Activated CD4-positive, alpha-beta memory T cell treated with anti-CD3 and anti-CD28 coated beads, Interleukin-2, amount 10 ng/mL, durations not matched to agents 7 days and 5 days (primary cell): ENCODE data around the gene KCP. TPM values are rescaled to one million over a fixed set of nuclear protein-coding genes. Genes with fewer than 3 reads are reported as not detected.
"Not testable (repeated sequence)": the region's sequence is repeated elsewhere in the genome, so short reads cannot be mapped to it uniquely, and the experiment has no call there.

Experiments used
- CTCF ChIA-PET: fragments of 350-600 bp; sonication (Branson Sonifier 250); formaldehyde crosslinking; loops from one replicate; lab custom pipeline; 2021; ENCODE audit warnings: antibody characterized with exemption, inconsistent platforms; lab: Charles Lee
- POLR2A ChIA-PET: fragments of 350-600 bp; sonication (Branson Sonifier 250); formaldehyde crosslinking; loops from one replicate; lab custom pipeline; 2021; ENCODE audit warnings: antibody characterized with exemption; lab: Charles Lee
- DNase-seq: peaks from one replicate; pipeline ENCODE4 v3.0.0-alpha.2; 2020
- H3K27ac Mint-ChIP-seq: one replicate; pipeline ENCODE4 v1.8.0; 2021; ENCODE audit warnings: mild to moderate bottlenecking, mixed read lengths
- H3K27me3 Mint-ChIP-seq: one replicate; pipeline ENCODE4 v1.8.0; 2021; ENCODE audit warnings: mixed read lengths
- H3K36me3 Mint-ChIP-seq: one replicate; pipeline ENCODE4 v1.8.0; 2021; ENCODE audit warnings: low read depth, mixed read lengths
- H3K4me1 Mint-ChIP-seq: one replicate; pipeline ENCODE4 v1.8.0; 2021; ENCODE audit warnings: mixed read lengths
- H3K4me3 Mint-ChIP-seq: one replicate; pipeline ENCODE4 v1.8.0; 2021; ENCODE audit warnings: mild to moderate bottlenecking, mixed read lengths
- H3K9me3 Mint-ChIP-seq: one replicate; pipeline ENCODE4 v1.8.0; 2021; ENCODE audit warnings: mixed read lengths
- total RNA-seq, 2 experiments: library from RNA; stranded (reverse); gene quantifications; one replicate each; pipeline ENCODE4 v1.2.3, GENCODE V29; 2021

The KCP gene
- total RNA-seq, 2 experiments from 2014 or later: 0.20 to 0.33 TPM

DNA sequence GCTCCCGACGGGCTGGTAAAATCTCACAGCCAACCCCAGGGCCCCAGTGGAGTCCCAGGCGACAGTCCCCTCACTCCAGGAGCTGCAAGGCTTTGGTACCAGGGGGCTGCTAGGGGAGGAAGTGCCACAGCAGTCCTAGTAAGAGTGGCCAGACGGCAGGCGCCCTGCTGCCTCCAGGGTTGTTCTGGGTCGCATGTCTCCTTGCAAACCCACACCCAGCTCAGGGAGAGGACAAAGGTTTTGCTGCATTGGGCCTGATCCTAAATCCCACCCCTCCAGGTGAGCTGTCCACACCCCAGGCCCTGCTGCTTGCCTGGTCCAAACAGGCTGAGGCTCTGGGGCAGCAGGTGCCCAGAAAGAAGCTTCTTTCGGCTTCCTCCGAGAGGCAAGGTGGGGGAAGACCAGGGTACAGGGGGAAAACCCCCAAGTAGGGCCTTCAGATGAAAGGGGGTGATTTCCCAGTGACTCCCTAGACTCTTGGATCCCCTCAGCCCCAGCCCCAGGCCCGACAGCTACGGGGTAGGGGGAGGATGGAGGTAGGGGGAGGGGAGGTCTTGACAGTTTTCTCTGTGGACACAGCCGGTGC is 4.2 kb upstream of the KCP start:
- Mint-ChIP-seq H3K4me3 (no peak overlapping the region), H3K36me3 (no peaks in the 10 kb centered on the region), H3K4me1 (peaks cover 4% of the 10 kb centered on the region), H3K9me3 (no peaks in the 10 kb centered on the region), H3K27ac (no peak overlapping the region), H3K27me3 (peaks cover 58% of the 10 kb centered on the region)
- POLR2A ChIA-PET: no interaction called here
- CTCF ChIA-PET: no interaction called here
- no peak for DNase-seq

DNA sequence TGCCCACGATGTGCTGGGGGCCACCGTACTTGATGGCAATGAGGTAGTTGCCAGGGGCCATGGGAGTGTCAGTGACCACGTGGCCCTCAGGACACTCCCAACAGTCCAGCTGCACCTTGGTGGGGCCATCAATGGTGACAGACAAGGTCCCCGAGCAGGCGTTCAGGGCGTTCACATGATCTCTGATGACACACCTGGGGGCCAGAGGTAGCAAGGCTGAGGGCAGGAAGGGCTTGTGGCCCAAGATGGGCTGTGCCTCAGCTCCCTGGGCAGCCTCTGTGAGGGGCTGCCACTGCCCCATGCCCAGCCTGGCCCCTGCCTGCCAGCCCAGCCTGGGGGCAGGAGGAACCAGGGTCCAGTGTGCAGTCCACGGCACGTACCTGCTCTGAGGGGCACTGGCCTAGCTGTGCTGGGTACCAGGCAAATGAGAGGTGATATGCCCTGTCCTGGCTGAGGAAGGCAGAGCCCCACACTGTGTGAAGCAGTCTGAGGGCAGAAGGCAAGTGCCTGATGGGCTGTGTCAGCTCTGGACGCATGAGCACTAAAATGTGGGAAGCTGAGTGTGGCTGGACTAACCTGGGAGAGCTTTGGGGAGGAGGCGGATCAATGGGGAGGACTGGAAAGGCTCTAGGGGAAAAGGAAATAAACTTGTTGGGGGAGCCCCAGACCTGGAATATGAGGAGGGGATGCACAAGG is 3.5 kb upstream of the KCP start:
- H3K27me3 Mint-ChIP-seq: peaks cover 60% of the 10 kb centered on the region
- no peak overlapping the region for H3K4me3 Mint-ChIP-seq
- CTCF ChIA-PET: no interaction called here
- POLR2A ChIA-PET: no interaction called here
- H3K36me3 Mint-ChIP-seq: no peaks in the 10 kb centered on the region
- H3K4me1 Mint-ChIP-seq: peaks cover 4% of the 10 kb centered on the region
- no peaks in the 10 kb centered on the region for H3K9me3 Mint-ChIP-seq
- H3K27ac Mint-ChIP-seq: no peak overlapping the region
- no peak for DNase-seq

DNA sequence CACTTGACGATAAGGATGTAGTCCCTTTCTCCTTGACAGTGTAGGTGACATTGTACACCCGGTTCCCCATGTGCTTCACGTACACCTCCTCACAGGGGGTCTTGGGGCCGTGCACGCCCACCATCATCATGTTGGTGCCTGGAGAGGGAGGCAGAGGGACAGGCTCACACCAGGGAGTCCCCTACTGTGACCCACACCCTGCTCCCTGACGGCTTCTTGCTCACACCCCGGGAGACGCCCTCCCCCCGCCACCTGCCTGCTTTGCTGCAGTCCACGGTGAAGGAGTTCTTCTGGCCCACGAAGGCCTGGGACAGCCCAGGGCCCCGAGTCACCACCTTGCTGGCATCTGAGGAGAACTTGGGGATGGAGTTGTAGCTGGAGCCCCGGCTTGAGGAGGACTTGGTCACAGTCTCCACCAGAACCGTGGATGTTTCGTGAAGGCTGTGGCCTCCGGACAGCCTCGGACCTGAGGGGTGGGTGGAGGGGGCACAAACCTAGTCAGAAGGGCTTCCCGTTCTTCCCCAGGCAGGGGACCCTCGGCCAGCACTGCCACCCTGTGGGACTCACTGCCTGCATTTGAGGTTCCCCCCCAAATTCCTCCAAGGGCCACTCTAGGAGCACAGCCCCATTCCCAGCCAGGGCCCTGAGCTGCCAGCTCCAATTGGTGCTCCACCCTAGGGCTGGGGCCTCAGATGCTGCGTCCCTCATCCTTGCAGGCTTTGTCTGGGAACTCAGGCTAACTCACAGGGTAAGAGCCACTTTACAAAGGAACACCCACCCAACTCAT is 2.4 kb upstream of the KCP start:
- CTCF ChIA-PET: not testable (repeated sequence)

DNA sequence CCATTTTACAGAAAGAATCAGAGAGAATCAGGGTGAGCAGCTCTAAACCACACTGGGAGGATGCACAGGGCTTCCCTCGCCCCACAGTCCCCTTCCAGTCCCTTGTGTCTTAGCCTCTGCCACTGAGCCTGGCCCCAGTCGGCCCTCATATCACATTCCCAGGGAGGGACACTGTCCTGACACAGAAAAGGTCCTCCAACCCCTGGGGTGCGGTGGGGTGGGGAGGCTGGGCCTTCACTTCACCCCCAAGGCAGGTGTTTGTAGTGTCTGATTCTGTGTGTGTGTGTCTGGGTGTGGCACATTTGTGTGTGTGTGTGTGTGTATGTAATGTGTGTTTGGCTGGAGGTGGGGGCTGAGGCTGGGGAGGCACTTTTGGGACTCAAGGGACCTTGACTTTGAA is 1.8 kb upstream of the KCP start:
- H3K36me3 Mint-ChIP-seq: no peaks in the 10 kb centered on the region
- H3K27me3 Mint-ChIP-seq: peaks cover 59% of the 10 kb centered on the region
- peaks cover 4% of the 10 kb centered on the region for H3K4me1 Mint-ChIP-seq
- ChIA-PET CTCF (no interaction called here), POLR2A (no interaction called here)
- H3K27ac Mint-ChIP-seq: no peak overlapping the region
- DNase-seq: no peak
- H3K9me3 Mint-ChIP-seq: no peaks in the 10 kb centered on the region
- H3K4me3 Mint-ChIP-seq: no peak overlapping the region

More for the DNA sequence above, 2.4 kb upstream of the KCP start:
- H3K4me1 Mint-ChIP-seq, H3K36me3 Mint-ChIP-seq, H3K4me3 Mint-ChIP-seq, H3K27ac Mint-ChIP-seq, H3K9me3 Mint-ChIP-seq, POLR2A ChIA-PET, DNase-seq: not testable (repeated sequence)
- peaks cover 58% of the 10 kb centered on the region for H3K27me3 Mint-ChIP-seq

DNA sequence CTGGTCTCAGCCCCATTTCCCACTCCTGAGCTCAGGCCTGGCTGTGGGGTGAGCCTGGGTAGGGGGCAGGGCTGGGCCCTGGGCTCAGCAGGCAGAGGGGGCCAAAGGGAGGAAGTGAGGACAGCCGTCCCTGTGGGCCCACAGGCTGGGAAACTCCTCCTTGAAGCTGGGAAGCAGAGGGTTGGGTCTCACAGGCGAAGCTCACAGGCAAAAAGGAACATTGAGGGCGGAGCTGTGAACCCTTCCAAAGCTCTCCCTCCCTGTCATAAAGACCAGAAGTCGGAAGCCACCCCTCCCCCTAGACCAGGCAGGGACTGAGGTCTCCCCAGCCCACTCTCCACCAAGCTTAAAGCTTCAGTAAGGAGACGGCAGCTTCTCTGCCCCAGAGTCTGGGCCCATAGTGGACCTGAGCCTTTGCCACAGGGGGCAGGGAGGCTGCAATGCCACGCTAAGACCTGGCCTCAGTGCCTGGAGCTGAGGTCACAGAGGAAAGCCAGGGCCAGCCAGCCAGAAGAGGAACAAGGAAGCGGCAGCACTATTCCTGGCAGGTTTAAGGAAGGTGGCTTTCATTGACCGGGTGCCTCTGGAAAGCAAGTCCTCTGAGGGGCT is 1.0 kb upstream of the KCP start:
- H3K4me3 Mint-ChIP-seq: no peak overlapping the region
- ChIA-PET CTCF (no interaction called here), POLR2A (interaction anchor here (1.1 kb wide), 1 partner anchor 22 kb away, joined by 3 read pairs; no protein-coding TSS in a partner anchor)
- no peak for DNase-seq
- H3K36me3 Mint-ChIP-seq: no peaks in the 10 kb centered on the region
- H3K4me1 Mint-ChIP-seq: peaks cover 4% of the 10 kb centered on the region
- no peak overlapping the region for H3K27ac Mint-ChIP-seq
- peaks cover 52% of the 10 kb centered on the region for H3K27me3 Mint-ChIP-seq
- no peaks in the 10 kb centered on the region for H3K9me3 Mint-ChIP-seq

DNA sequence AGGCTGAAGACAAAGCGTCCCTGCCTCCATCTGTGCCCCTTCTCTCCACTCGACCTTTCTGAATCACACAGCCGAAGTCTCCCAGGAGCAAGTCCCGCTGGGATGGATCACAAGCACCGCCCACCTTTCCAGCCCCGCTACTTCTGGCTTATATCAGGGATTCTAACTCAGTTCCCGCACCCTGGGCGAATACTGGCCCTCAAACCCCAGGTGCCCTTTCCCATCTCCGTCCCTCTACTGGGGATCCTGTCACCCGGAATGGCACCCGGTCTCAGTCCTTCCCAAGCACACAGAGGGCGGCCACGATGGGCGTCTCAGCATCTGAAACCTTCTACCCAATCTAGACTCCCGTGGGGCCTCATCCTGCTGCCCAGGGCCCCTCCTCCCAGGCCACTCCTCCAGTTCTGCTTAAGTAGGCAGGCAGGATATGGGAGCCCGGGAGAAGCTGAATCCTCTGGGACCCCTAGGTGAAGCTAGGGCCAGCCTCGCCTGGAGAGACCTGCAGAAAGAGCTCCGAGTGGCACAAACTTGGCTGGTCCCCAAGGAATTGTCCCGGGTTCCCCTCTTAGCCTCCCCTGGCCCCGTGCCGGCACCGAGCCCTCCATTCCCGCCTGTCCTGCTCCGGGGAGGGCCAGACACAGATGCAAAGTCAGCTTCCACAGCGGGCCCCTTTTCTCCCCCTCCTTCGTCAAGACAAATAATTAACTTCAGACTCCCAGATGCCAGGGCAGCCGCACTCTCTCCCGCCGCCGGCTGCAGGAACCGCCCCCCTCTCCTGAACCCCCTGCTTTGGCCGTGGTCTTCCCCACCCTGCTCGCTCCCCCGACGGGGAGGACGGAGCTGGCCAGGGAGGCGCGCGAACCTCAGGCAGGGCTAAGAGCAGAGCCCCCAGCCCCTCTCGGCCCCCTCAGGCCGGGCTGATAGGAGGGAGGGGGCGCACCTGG is 612 bp downstream of the KCP start:
- no peak for DNase-seq
- Mint-ChIP-seq H3K27ac (no peak overlapping the region), H3K4me1 (no peaks in the 10 kb centered on the region), H3K27me3 (peaks cover 49% of the 10 kb centered on the region), H3K9me3 (no peaks in the 10 kb centered on the region), H3K36me3 (no peaks in the 10 kb centered on the region), H3K4me3 (no peak overlapping the region)
- POLR2A ChIA-PET: no interaction called here
- CTCF ChIA-PET: no interaction called here

DNA sequence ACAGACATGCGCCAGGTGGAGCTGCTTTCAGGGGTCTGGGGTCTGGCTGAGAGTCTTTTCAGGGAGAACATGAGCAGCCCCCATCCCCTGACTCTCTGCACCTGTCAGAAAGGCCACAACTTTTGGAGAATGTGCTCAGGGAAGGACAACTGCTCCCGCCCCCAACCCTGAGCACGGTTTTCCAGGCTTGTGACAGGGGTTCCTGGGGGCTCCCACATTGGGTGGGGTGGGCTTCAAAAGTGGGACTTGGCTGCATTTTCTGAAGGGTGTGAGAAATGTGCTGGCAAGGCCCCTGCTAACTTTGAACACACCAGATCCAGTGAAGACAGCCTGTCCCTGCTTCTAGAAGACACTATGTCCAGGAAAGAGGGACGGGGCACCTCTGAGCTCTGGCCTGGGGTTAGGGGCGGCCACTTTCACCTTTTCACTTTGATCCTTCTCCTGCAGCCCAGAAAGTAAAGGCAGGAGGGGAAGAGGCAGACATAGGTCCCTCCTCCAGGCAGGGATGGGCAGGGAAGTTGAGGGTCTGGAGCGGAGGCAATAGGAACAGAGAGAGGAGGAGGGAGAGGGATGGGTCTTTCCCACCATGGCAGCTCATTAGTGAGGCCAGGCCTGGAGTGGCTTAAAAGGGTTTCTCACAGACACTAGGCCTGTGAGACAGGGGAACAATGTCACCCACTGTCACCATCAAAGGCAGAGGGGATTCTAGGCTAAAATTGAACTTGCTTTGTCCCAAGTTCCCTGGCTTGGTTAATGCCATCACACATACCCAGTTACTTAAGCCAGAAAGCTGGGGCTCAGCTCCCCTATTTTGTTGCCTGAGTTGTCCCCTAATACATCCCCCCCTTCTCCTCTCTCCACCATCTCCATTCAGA is 1.5 kb downstream of the KCP start:
- Mint-ChIP-seq H3K27ac (no peak overlapping the region), H3K36me3 (no peaks in the 10 kb centered on the region), H3K4me3 (no peak overlapping the region), H3K27me3 (peaks cover 43% of the 10 kb centered on the region), H3K9me3 (no peaks in the 10 kb centered on the region), H3K4me1 (no peaks in the 10 kb centered on the region)
- POLR2A ChIA-PET: no interaction called here
- CTCF ChIA-PET: no interaction called here
- no peak for DNase-seq

DNA sequence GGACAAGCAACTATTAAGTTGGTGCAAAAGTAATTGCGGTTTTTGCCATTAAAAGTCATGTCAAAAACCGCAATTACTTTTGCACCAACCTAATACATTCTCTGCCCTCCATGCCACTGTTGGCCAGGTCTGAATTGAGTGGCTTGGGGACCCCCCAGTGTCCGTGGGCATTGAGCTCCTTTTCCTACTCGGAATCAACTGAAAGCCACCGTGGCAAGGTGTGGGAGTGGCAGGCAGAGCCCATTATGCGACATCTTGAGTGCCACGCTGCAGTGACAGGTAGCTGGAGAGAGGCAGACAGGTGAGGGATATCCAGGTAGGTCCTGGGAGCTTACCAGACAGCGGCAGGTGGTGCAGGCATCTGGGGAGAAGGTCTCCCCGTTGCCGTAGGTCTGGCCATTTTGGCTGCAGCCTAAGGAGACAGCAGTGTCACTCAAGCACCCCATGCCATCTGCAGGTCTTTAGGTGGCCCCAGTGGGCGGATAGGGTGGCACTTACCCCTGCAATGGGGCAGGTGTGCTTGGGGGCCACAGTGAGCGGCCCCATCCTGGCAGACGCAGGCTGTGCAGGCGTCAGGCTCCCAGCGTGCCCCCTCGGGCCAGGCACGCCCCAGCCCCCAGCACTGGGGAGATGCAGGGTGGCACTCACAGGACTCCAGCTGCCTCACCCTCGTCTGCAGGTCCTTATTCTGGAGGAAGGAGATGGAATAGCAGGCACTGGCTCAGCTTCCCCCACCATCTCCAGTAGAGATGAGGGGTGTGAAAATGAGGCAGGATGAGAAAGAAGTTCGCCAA is 3.5 kb downstream of the KCP start:
- no peak for DNase-seq
- Mint-ChIP-seq H3K4me3 (no peak overlapping the region), H3K4me1 (no peaks in the 10 kb centered on the region), H3K27me3 (peaks cover 37% of the 10 kb centered on the region), H3K9me3 (no peaks in the 10 kb centered on the region), H3K27ac (no peak overlapping the region), H3K36me3 (no peaks in the 10 kb centered on the region)
- POLR2A ChIA-PET: no interaction called here
- CTCF ChIA-PET: interaction anchor here (1.3 kb wide), 2 partner anchors 40 to 184 kb away, joined by 3 to 6 read pairs; no protein-coding TSS in a partner anchor

DNA sequence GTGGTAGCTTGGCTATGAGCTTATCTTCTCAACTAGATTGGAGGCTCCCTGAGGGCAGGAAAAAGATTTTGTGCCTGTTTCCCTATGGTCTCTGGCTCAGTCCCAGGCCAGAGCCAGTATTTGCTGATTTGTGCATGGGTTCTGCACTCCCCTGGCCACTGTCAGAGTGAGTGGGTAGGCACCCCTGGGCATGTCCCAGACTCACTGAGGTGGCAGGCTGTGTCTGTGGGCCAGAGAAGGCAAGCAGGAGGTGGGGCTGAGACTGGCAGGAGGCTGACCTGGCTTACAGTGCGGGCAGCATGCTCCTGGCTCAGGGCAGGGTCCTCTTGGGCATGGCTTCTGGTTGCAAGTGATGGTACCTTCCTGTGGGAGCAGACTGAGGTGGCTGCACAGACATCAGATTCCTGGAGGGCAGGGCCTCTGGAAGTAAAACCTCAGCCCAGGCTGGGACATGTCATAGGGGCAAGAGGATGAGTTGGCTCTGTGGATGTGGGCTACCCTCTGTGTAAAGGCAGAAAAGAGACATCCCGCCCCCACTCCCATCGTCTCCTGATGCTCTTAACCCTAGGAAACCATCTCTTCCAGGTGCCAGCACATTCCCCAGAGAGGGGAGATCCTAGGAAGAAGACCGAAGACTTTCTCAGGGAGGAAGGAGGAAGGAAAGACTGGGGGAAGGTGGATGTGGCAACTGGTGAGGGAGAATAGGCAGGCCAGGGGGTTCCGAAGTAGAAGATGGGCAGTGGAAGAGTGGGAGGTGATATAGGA is 4.3 kb downstream of the KCP start:
- CTCF ChIA-PET: interaction anchor here (1.3 kb wide), 2 partner anchors 41 to 185 kb away, joined by 3 to 6 read pairs; no protein-coding TSS in a partner anchor
- Mint-ChIP-seq H3K27me3 (peaks cover 31% of the 10 kb centered on the region), H3K27ac (no peak overlapping the region), H3K4me1 (no peaks in the 10 kb centered on the region), H3K9me3 (no peaks in the 10 kb centered on the region), H3K4me3 (no peak overlapping the region), H3K36me3 (no peaks in the 10 kb centered on the region)
- POLR2A ChIA-PET: no interaction called here
- no peak for DNase-seq

DNA sequence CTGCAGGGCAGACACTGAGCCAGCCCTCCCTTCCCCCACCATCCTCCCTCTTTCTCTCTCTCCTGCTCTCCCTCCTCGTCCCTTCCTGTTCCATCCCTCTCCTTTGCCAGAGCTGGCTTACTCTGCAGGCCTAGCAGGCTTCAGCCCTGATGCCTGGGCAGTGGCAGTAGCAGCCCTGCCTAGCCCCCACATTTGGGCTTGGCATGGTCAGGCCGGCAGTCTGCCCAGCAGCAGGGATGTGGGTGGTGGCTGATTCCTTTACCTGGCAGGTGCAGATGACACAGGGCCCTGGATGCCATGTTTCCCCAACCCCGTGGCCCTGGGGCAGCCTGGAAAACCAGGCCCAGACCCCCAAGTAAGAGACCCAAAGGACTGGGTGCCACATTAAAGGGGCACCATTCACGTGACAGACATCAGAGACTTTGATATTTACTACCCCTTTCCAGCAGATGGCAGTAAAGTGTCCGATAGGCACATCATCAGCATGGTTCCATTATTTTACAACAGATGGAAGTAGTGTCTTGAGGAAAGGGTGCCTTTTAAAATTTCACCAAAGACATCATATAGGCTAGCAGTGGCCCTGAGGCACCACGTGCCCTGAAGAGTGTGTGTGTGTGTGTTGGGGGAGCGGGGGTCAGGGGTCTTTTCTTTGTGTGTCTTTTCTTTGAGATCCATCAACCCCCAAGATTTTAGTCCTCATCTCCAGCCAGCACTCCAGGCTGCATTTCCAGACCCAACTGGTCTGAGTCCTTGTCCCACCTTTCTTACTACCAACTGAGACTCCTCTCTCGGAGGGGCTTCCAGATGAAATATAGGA is 5.9 kb downstream of the KCP start:
- Mint-ChIP-seq H3K4me3 (no peak overlapping the region), H3K9me3 (no peaks in the 10 kb centered on the region), H3K27ac (no peak overlapping the region), H3K27me3 (peaks cover 27% of the 10 kb centered on the region), H3K36me3 (no peaks in the 10 kb centered on the region), H3K4me1 (no peaks in the 10 kb centered on the region)
- ChIA-PET POLR2A (interaction anchor here (1.0 kb wide), 1 partner anchor 186 kb away, joined by 4 read pairs; no protein-coding TSS in a partner anchor), CTCF (interaction anchor here (0.6 to 1.5 kb wide), 2 partner anchors 187 to 1001 kb away, joined by 3 to 12 read pairs; no protein-coding TSS in a partner anchor)
- peak; percentile 27 for DNase-seq
